Measurements from ENCODE around the gene SPATA24.

DNA sequence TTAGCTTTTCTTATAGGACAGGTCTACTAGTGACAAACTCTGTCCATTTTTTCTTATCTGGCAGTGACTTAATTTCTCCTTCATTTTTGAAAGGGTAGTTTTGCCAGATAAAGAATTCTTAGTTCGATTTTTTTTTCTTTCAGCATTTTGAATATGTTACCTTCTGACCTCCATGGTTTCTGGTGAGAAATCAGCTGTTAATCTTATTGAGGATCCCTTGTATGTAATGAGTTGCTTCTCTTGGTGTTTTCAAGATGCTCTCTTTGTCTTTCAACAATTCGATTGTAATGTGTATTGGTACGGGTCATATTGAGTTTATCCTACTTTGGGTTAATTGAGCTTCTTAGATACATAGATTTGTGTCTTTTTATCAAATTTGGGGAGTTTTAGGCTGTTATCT lies 49.7 kb downstream of the SPATA24 start:
- TF ChIP-seq POLR2A (IDR thresholded peaks at IDR 0.05; ENCODE audit: low read length) (no peak), GATA1 (IDR thresholded peaks at IDR 0.05; ENCODE audit: low read depth, low read length) (no peak)

Data from erythroblast (primary cell).